Thyroid gland (tissue), 4 donors: ENCODE measurements around the gene DNAJC16.

ENCODE experiments used
- POLR2A ChIP-seq, 2 donors: fragments of 450-650 bp; IDR thresholded peaks; one replicate each; pipeline ENCODE4 v1.6.1; 2017; ENCODE audit warnings: antibody characterized with exemption in 2 of 2, mild to moderate bottlenecking in 2 of 2, moderate library complexity in 1 of 2
- TF ChIP-seq, protein P1 (sequence below), 6 experiments: fragments of 200-600 bp in 3 of 6; fragments of 450-650 bp in 3 of 6; sonication (generic) in 3 of 6; IDR thresholded peaks; one replicate each; pipeline ENCODE4 v1.5.1; 2016 to 2019; ENCODE audit warnings: antibody characterized with exemption in 6 of 6, mild to moderate bottlenecking in 2 of 6, inconsistent platforms in 1 of 6, moderate library complexity in 1 of 6

DNA sequence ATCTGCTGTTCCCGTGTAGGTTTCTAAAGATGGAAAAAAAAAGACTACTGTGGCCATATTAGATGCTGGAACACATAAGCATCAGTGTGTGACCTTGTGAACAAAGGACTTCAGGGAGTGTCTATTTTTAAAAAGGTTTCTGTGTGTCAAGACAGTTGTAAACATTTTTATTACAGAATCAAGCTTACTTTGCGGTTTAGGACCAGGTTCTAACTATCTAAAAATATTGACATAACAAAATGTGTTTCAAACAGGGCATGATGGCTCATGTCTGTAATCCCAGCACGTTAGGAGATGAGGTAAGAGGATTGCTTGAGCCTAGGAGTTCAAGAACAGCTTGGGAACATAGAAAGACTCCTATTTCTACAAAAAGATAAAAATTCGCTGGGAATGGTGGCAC lies 83.5 kb downstream of the DNAJC16 start:
- TF ChIP-seq, protein P1, sequence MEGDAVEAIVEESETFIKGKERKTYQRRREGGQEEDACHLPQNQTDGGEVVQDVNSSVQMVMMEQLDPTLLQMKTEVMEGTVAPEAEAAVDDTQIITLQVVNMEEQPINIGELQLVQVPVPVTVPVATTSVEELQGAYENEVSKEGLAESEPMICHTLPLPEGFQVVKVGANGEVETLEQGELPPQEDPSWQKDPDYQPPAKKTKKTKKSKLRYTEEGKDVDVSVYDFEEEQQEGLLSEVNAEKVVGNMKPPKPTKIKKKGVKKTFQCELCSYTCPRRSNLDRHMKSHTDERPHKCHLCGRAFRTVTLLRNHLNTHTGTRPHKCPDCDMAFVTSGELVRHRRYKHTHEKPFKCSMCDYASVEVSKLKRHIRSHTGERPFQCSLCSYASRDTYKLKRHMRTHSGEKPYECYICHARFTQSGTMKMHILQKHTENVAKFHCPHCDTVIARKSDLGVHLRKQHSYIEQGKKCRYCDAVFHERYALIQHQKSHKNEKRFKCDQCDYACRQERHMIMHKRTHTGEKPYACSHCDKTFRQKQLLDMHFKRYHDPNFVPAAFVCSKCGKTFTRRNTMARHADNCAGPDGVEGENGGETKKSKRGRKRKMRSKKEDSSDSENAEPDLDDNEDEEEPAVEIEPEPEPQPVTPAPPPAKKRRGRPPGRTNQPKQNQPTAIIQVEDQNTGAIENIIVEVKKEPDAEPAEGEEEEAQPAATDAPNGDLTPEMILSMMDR (IDR thresholded peaks at IDR 0.05), result no peak
- TF ChIP-seq POLR2A (IDR thresholded peaks at IDR 0.05), result no peak
